Endodermal cell (in vitro differentiated cells): ENCODE results near the gene NRXN3. TPM values are rescaled to one million over a fixed set of nuclear protein-coding genes. Genes with fewer than 3 reads are reported as not detected.

Source experiments
- DNase-seq: peaks from one replicate; pipeline ENCODE4 v3.0.0-alpha.2; 2017
- H3K27ac ChIP-seq: 2 replicates; pipeline ENCODE4 v1.5.1; 2013; ENCODE audit warnings: mild to moderate bottlenecking, low read depth, low read length, moderate library complexity
- H3K27me3 ChIP-seq: 2 replicates; pipeline ENCODE4 v1.6.1; 2013; ENCODE audit warnings: mild to moderate bottlenecking, low read length, moderate library complexity; ENCODE audit not compliant: insufficient read depth, control insufficient read depth, poor library complexity, severe bottlenecking
- H3K36me3 ChIP-seq: 2 replicates; pipeline ENCODE4 v1.7.0; 2013; ENCODE audit warnings: mild to moderate bottlenecking, low read length, moderate library complexity; ENCODE audit not compliant: control insufficient read depth, insufficient read depth
- H3K4me1 ChIP-seq: one replicate; pipeline ENCODE4 v1.7.0; 2013; ENCODE audit warnings: low read length; ENCODE audit not compliant: control insufficient read depth, insufficient read depth
- H3K4me3 ChIP-seq: 2 replicates; pipeline ENCODE4 v1.5.1; 2013; ENCODE audit warnings: mild to moderate bottlenecking, low read length, moderate library complexity
- H3K9ac ChIP-seq: 2 replicates; pipeline ENCODE4 v1.6.1; 2013; ENCODE audit warnings: mild to moderate bottlenecking, low read length, moderate library complexity; ENCODE audit not compliant: poor library complexity, severe bottlenecking; ENCODE audit errors: extremely low read depth
- H3K9me3 ChIP-seq: 2 replicates; pipeline ENCODE4 v1.6.1; 2013; ENCODE audit warnings: mild to moderate bottlenecking, low read length, moderate library complexity; ENCODE audit not compliant: control insufficient read depth
- H3K27ac Mint-ChIP-seq: 2 replicates; pipeline ENCODE4 v1.8.0; 2020; ENCODE audit warnings: mixed read lengths
- H3K27me3 Mint-ChIP-seq: 2 replicates; pipeline ENCODE4 v1.8.0; 2021; ENCODE audit warnings: mild to moderate bottlenecking, mixed read lengths; ENCODE audit not compliant: insufficient read depth
- H3K36me3 Mint-ChIP-seq: 2 replicates; pipeline ENCODE4 v1.8.0; 2020; ENCODE audit warnings: low read depth, mixed read lengths
- H3K4me1 Mint-ChIP-seq: 2 replicates; pipeline ENCODE4 v1.8.0; 2020; ENCODE audit warnings: mixed read lengths
- H3K4me3 Mint-ChIP-seq: 2 replicates; pipeline ENCODE4 v1.8.0; 2020; ENCODE audit warnings: mild to moderate bottlenecking, moderate library complexity, mixed read lengths
- H3K9me3 Mint-ChIP-seq: 2 replicates; pipeline ENCODE4 v1.8.0; 2020; ENCODE audit warnings: mild to moderate bottlenecking, mixed read lengths
- WGBS, 2 experiments: methylation state at CpG; one replicate each; pipeline versions ENCODE4 v1.1.5 to v1.1.7; 2013; ENCODE audit warnings: missing lambda C conversion rate in 2 of 2, mixed read lengths in 1 of 2; ENCODE audit not compliant: insufficient coverage in 1 of 2, insufficient read length in 1 of 2; 5-methylcytosine and 5-hydroxymethylcytosine counted together
- total RNA-seq, 2 donors: library from RNA; stranded (reverse); fragmentation: NEBNext Ultra II Directional in 1 of 2; extraction: Animal tissue kit (Norgen Biotek cat#: 25700) in 1 of 2; gene quantifications; 2 replicates in 1 of 2; 3 replicates in 1 of 2; pipeline ENCODE4 v1.2.1, GENCODE V29; 2021
- TF ChIP-seq, protein P1 (sequence below): fragments of 200-600 bp; sonication (generic); conservative IDR thresholded peaks from 2 replicates; pipeline ENCODE4 v1.5.0; 2021; ENCODE audit warnings: antibody characterized with exemption, mild to moderate bottlenecking

Gene NRXN3
- total RNA-seq, 2 donors from 2014 or later: 20.9 to 21.4 TPM

DNA sequence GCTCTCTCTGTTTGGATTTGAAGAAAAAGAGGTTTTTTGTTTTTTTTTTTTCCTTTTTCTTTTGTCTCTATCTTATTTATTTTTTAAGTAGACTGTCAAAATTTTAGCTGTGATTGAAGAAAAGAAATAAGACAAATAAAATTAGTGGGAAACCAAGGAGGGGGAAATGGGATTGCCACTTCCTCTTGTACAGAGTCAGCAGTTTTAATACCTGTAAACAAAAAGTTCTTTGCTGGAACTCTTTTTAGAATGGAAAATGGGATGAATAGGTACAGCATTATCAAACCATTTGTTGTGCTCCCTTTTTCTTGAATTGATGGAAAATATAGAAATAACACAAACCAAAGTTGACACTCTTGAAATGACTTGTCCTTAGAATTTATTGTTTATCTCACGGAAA, 1360.4 kb downstream of the NRXN3 start:
- Histone ChIP-seq H3K36me3 (no peaks in the 10 kb centered on the region), H3K4me3 (no peak overlapping the region), H3K27ac (no peak overlapping the region), H3K4me1 (no peaks in the 10 kb centered on the region), H3K9ac (no peak overlapping the region), H3K27me3 (no peaks in the 10 kb centered on the region), H3K9me3 (no peaks in the 10 kb centered on the region)
- Mint-ChIP-seq H3K9me3 (no peaks in the 10 kb centered on the region), H3K27ac (no peak overlapping the region), H3K27me3 (no peaks in the 10 kb centered on the region), H3K4me1 (peaks cover 38% of the 10 kb centered on the region), H3K4me3 (no peak overlapping the region), H3K36me3 (no peaks in the 10 kb centered on the region)
- DNase-seq: no peak
- TF ChIP-seq, protein P1, sequence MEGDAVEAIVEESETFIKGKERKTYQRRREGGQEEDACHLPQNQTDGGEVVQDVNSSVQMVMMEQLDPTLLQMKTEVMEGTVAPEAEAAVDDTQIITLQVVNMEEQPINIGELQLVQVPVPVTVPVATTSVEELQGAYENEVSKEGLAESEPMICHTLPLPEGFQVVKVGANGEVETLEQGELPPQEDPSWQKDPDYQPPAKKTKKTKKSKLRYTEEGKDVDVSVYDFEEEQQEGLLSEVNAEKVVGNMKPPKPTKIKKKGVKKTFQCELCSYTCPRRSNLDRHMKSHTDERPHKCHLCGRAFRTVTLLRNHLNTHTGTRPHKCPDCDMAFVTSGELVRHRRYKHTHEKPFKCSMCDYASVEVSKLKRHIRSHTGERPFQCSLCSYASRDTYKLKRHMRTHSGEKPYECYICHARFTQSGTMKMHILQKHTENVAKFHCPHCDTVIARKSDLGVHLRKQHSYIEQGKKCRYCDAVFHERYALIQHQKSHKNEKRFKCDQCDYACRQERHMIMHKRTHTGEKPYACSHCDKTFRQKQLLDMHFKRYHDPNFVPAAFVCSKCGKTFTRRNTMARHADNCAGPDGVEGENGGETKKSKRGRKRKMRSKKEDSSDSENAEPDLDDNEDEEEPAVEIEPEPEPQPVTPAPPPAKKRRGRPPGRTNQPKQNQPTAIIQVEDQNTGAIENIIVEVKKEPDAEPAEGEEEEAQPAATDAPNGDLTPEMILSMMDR: no peak
- WGBS, 2 experiments: 94% methylated on average over 1 of the region's 1 CpG; no CpG with 5 or more reads in 1 of the 2 experiments

DNA sequence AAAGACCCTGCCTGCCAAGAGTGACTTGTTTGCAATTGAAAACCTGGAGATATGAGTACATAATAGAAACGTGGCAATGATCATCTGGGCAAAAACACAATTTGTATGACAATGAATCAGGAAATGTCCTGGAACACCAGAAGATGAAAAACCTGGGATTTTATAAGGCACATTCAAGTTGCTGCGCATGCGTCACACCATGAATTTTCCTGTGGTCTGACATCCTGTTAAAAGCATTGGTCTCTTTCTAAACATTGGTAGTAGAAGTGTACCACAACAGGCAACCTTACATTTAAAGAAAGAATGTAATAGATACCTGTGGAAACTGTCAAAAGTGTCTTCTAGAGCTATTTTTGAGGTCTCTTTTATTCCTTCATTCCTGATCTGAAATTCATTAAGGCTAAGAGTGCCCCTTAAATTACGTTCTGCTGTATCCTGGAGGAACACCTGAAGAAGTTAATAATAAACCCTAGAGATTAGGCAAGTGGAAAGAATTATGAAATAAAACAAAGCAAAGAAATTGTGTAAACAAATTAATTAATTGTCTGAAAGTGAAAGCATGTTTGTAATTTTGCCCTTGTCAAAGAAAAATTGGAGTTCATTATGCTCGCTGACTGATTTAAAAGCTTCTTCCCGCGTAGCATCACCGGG, 1364.7 kb downstream of the NRXN3 start:
- H3K27ac Mint-ChIP-seq: no peak overlapping the region
- Histone ChIP-seq H3K4me1 (no peaks in the 10 kb centered on the region), H3K27ac (no peak overlapping the region), H3K9me3 (no peaks in the 10 kb centered on the region), H3K27me3 (no peaks in the 10 kb centered on the region), H3K9ac (no peak overlapping the region), H3K36me3 (no peaks in the 10 kb centered on the region), H3K4me3 (no peak overlapping the region)
- H3K36me3 Mint-ChIP-seq: peaks cover 3% of the 10 kb centered on the region
- no peak for DNase-seq
- no peaks in the 10 kb centered on the region for H3K27me3 Mint-ChIP-seq
- TF ChIP-seq, protein P1: no peak
- peaks cover 31% of the 10 kb centered on the region for H3K4me1 Mint-ChIP-seq
- no peak overlapping the region for H3K4me3 Mint-ChIP-seq
- WGBS, 2 experiments: 64% methylated on average over 8 of the region's 8 CpGs
- H3K9me3 Mint-ChIP-seq: peaks cover 8% of the 10 kb centered on the region

DNA sequence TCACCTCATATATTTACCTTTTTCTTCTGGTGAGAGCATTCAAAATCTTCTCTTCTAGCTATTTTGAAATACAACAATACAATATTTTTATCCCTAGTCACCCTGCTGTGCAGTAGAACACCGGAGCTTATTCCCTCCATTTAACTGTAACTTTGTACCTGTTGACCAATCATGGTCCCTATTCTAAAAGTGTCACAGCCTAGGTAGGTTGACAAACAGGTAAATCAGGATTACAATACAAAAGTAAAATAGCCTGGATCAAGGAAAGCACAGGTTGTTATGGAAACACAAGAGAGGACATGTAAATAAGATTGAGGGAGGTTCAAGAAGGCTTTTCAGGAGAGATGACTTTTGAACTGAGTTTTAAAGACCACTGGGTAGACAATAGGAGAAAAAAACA, 1370.2 kb downstream of the NRXN3 start:
- Mint-ChIP-seq H3K27me3 (peaks cover 2% of the 10 kb centered on the region), H3K9me3 (peaks cover 8% of the 10 kb centered on the region), H3K36me3 (peaks cover 3% of the 10 kb centered on the region), H3K4me1 (peaks cover 48% of the 10 kb centered on the region), H3K4me3 (no peak overlapping the region), H3K27ac (no peak overlapping the region)
- no peak overlapping the region for H3K4me3 ChIP-seq
- peaks cover 9% of the 10 kb centered on the region for H3K4me1 ChIP-seq
- H3K27me3 ChIP-seq: no peaks in the 10 kb centered on the region
- no peak overlapping the region for H3K27ac ChIP-seq
- no peak for DNase-seq
- H3K9me3 ChIP-seq: no peaks in the 10 kb centered on the region
- H3K36me3 ChIP-seq: no peaks in the 10 kb centered on the region
- WGBS, 2 experiments: 97% methylated on average over 1 of the region's 1 CpG; no CpG with 5 or more reads in 1 of the 2 experiments
- TF ChIP-seq, protein P1: no peak
- H3K9ac ChIP-seq: no peak overlapping the region
